K562 (cell line): Measurements from ENCODE around the gene ANKRD60. TPM values are rescaled to one million over a fixed set of nuclear protein-coding genes. Genes with fewer than 3 reads are reported as not detected.
A peak's percentile ranks its signal among the peaks of the same experiment; 100 is the strongest.

Experiments used
- ATAC-seq: fragments of 200-7000 bp; cut with Tn5 transposase; 3 replicates; pipeline ENCODE4 v1.9.1; 2020; ENCODE audit warnings: moderate library complexity
- BruUV-seq: library from RNA; stranded (reverse); fragments of 400-500 nt; replicated peaks from 2 replicates; lab custom pipeline; 2021; lab: Mats Ljungman, UMichigan
- CTCF ChIA-PET: fragments of 300-600 bp; formaldehyde crosslinking; extraction: SDS; loops from one replicate; lab custom pipeline; 2021; ENCODE audit warnings: low intra/inter-chr PET ratio; lab: Yijun Ruan, JAX
- POLR2A ChIA-PET: fragments of 300-600, 350-650 bp; sonication (Branson Sonifier 250); formaldehyde crosslinking; extraction: SDS; loops from one replicate; lab custom pipeline; 2021; ENCODE audit warnings: antibody characterized with exemption, inconsistent platforms; lab: Yijun Ruan, JAX
- DNase-seq, 4 experiments: peaks; one replicate each; pipeline versions ENCODE4 v3.0.0 to v3.0.0-alpha.2; 2011 to 2018; ENCODE audit warnings: low spot score in 3 of 4, mixed read lengths in 3 of 4; ENCODE audit errors: extremely low read depth in 1 of 4
- FAIRE-seq: peaks from 2 replicates; lab custom pipeline; 2011; peaks lifted over from hg19 to GRCh38; lab: Jason Lieb, UNC
- H2AFZ ChIP-seq: 2 replicates; pipeline ENCODE4 v1.6.0; 2011; ENCODE audit warnings: low read depth, low read length, control low read depth, inconsistent platforms
- H3K27ac ChIP-seq: fragments of 200-600 bp; 3 replicates; pipeline ENCODE4 v1.8.0; 2011; ENCODE audit warnings: low read depth, mild to moderate bottlenecking, control low read depth, inconsistent platforms, low read length, moderate library complexity, mixed read lengths; ENCODE audit errors: extremely low read depth
- H3K27me3 ChIP-seq, 2 experiments: fragments of 300-600 bp in 1 of 2; 2 replicates in 1 of 2; 3 replicates in 1 of 2; pipeline versions ENCODE4 v1.6.0 to v1.8.0; 2011; ENCODE audit warnings: inconsistent platforms in 2 of 2, low read length in 2 of 2, mild to moderate bottlenecking in 1 of 2, mixed read lengths in 1 of 2, moderate library complexity in 1 of 2; ENCODE audit not compliant: control insufficient read depth in 2 of 2, insufficient read depth in 2 of 2
- H3K36me3 ChIP-seq: fragments of 300-600 bp; 3 replicates; pipeline ENCODE4 v1.8.0; 2011; ENCODE audit warnings: mild to moderate bottlenecking, low read length, inconsistent platforms; ENCODE audit not compliant: control insufficient read depth, insufficient read depth
- H3K4me1 ChIP-seq, 2 experiments: fragments of 200-600 bp in 1 of 2; replicated peaks in 1 of 2; 2 replicates in 1 of 2; 3 replicates in 1 of 2; pipeline versions ENCODE4 v1.5.1 to v1.8.0; 2011; ENCODE audit warnings: inconsistent platforms in 2 of 2, low read length in 2 of 2, mild to moderate bottlenecking in 1 of 2, mixed read lengths in 1 of 2, moderate library complexity in 1 of 2; ENCODE audit not compliant: control insufficient read depth in 2 of 2, insufficient read depth in 2 of 2
- H3K4me2 ChIP-seq: 2 replicates; pipeline ENCODE4 v1.6.1; 2011; ENCODE audit warnings: low read length, control low read depth, inconsistent platforms, mixed read lengths; ENCODE audit not compliant: insufficient read depth
- H3K4me3 ChIP-seq: fragments of 200-600 bp; sonication (generic), shearing (Covaris generic); 2 replicates; pipeline ENCODE4 v1.5.1; 2016; ENCODE audit warnings: control low read depth, inconsistent platforms
- H3K79me2 ChIP-seq: fragments of 200-600 bp; 3 replicates; pipeline ENCODE4 v1.8.0; 2011; ENCODE audit warnings: low read length, inconsistent platforms; ENCODE audit not compliant: control insufficient read depth, insufficient read depth
- H3K9ac ChIP-seq, 2 experiments: 2 replicates each; pipeline versions ENCODE4 v1.6.0 to v1.6.1; 2011; ENCODE audit warnings: low read depth in 2 of 2, low read length in 2 of 2, control low read depth in 1 of 2, inconsistent platforms in 1 of 2, mild to moderate bottlenecking in 1 of 2, mixed read lengths in 1 of 2; ENCODE audit not compliant: insufficient read depth in 1 of 2
- H3K9me1 ChIP-seq: one replicate; pipeline ENCODE4 v1.6.0; 2011; ENCODE audit warnings: inconsistent platforms, mild to moderate bottlenecking, low read length, moderate library complexity; ENCODE audit not compliant: control insufficient read depth, insufficient read depth
- H3K9me3 ChIP-seq: replicated peaks from 2 replicates; pipeline ENCODE4 v1.5.1; 2011; ENCODE audit warnings: low read depth, low read length, inconsistent platforms; ENCODE audit not compliant: control insufficient read depth, insufficient read depth
- H4K20me1 ChIP-seq: replicated peaks from 2 replicates; pipeline ENCODE4 v1.6.1; 2011; ENCODE audit warnings: low read length, inconsistent platforms, mixed read lengths; ENCODE audit not compliant: control insufficient read depth, insufficient read depth
- E2F3 ChIP-seq: fragments of 250-450 bp; sonication (Bioruptor Pico); IDR thresholded peaks from 2 replicates; pipeline ENCODE4 v1.4.0; 2020; ENCODE audit warnings: mild to moderate bottlenecking
- MYNN ChIP-seq, 2 experiments: sonication (generic); formaldehyde crosslinking in 1 of 2; IDR thresholded peaks; 2 replicates each; pipeline versions ENCODE4 v1.5.0 to v1.6.1; 2016 to 2020; ENCODE audit warnings: antibody characterized with exemption in 1 of 2, missing genetic modification reagents in 1 of 2
- PYGO2 ChIP-seq: fragments of 450-650 bp; IDR thresholded peaks from 2 replicates; pipeline ENCODE4 v1.6.1; 2016; ENCODE audit warnings: mild to moderate bottlenecking, missing genetic modification characterization, moderate library complexity, missing compliant biosample characterization
- RBM25 ChIP-seq: fragments of 200-400 bp; formaldehyde crosslinking; IDR thresholded peaks from 2 replicates; pipeline ENCODE4 v1.6.1; 2018; ENCODE audit warnings: low read length, low read depth, moderate library complexity; ENCODE audit not compliant: severe bottlenecking
- TCFL5 ChIP-seq: fragments of 250-450 bp; sonication (Bioruptor Pico); conservative IDR thresholded peaks from 2 replicates; pipeline ENCODE4 v1.6.1; 2021; ENCODE audit warnings: mild to moderate bottlenecking, moderate library complexity, matching md5 sums
- ZNF354B ChIP-seq: fragments of 250-450 bp; sonication (Bioruptor Pico); IDR thresholded peaks from 2 replicates; pipeline ENCODE4 v1.4.0; 2020
- ZNF695 ChIP-seq: fragments of 450-650 bp; formaldehyde crosslinking; IDR thresholded peaks from 2 replicates; pipeline ENCODE4 v1.4.0; 2020; ENCODE audit warnings: mild to moderate bottlenecking, moderate library complexity
- WGBS: fragments of 100-300 bp; shearing (Covaris generic); methylation state at CpG from one replicate; pipeline ENCODE4 v1.1.6; 2016; ENCODE audit warnings: low coverage, mixed read lengths; ENCODE audit not compliant: insufficient coverage; ENCODE audit errors: missing lambda C conversion rate; 5-methylcytosine and 5-hydroxymethylcytosine counted together
- in situ Hi-C: fragments of 300-500 bp; cut with MboI; formaldehyde crosslinking; loops from 4 replicates; pipeline ENCODE4 v1.15.0; 2018; ENCODE audit warnings: inconsistent platforms, mixed read lengths
- intact Hi-C: fragments of 100-400 bp; cut with micrococcal nuclease; formaldehyde crosslinking; loops from 2 replicates; pipeline ENCODE4 v1.14.2; 2022
- polyA plus RNA-seq, 8 experiments: library from polyadenylated mRNA; depleted of rRNA in 4 of 8; stranded (reverse) in 5 of 8; unstranded in 3 of 8; fragments of >200 nt; fragmentation: Nextera tagmentation in 2 of 8; fragmentation: Illumina TruSeq in 1 of 8; extraction: Ambion mirVana in 2 of 8; extraction: Trizol in 1 of 8; gene quantifications; 2 replicates each; pipeline versions ENCODE4 v1.2.1 to v1.2.3, GENCODE V29; 2011 to 2014; ENCODE audit warnings: inconsistent platforms in 1 of 8, missing spikeins in 1 of 8
- total RNA-seq, 7 experiments: library from RNA; depleted of rRNA in 6 of 7; stranded (reverse); fragments of >200 nt in 6 of 7; fragmentation: Illumina TruSeq in 2 of 7; extraction: Trizol in 2 of 7; gene quantifications; 2 replicates each; pipeline versions ENCODE4 v1.2.1 to v1.2.3, GENCODE V29; 2011 to 2021; ENCODE audit warnings: low replicate concordance in 1 of 7

The ANKRD60 gene
- total and polyA plus RNA-seq, 9 of the 15 experiments (the other 6 are each of a cell fraction or from before 2014, with no cell fraction given), result not detected

GRCh38 chr20:58182521-58183140, 45.8 kb downstream of the ANKRD60 start:
- CTCF ChIA-PET, result no interaction called here
- Histone ChIP-seq H3K79me2 (no peaks in the 10 kb centered on the region), H3K4me2 (no peak overlapping the region), H2AFZ (no peak overlapping the region), H3K27ac (no peak overlapping the region), H3K9me1 (no peaks in the 10 kb centered on the region), H3K27me3 (peaks cover 20 to 30% of the 10 kb centered on the region in 2 experiments; a peak in 4 of 5 replicates), H3K36me3 (no peaks in the 10 kb centered on the region), H3K4me3 (no peak overlapping the region), H3K9ac (no peak overlapping the region), H4K20me1 (peaks cover 11% of the 10 kb centered on the region), H3K9me3 (no peaks in the 10 kb centered on the region), H3K4me1 (peaks cover 0 to 9% of the 10 kb centered on the region in 2 experiments; a peak in 3 of 5 replicates)
- POLR2A ChIA-PET, result interaction anchor here (0.6 to 1.2 kb wide), 2 partner anchors 12 to 30 kb away, joined by 3 to 5 read pairs; no protein-coding TSS in a partner anchor
- no TSS peak for BruUV-seq
- TF ChIP-seq MYNN (IDR thresholded peaks at IDR 0.05) (no peak), MYNN (CRISPR knock-in tag; IDR thresholded peaks at IDR 0.05) (no peak), ZNF354B (CRISPR knock-in tag) (no peak), TCFL5 (CRISPR knock-in tag) (no peak), PYGO2 (no peak), E2F3 (CRISPR knock-in tag) (no peak), RBM25 (peak; percentile 61), ZNF695 (CRISPR knock-in tag) (no peak)
- ATAC-seq (no peak), DNase-seq (no peak), FAIRE-seq (no peak)
- WGBS, result under 1% methylated on average over 8 of the region's 8 CpGs
- in situ Hi-C loops (no loop called here), intact Hi-C loops (loop anchor here (5.0 kb wide), 2 partner anchors 95 to 585 kb away; no protein-coding TSS in a partner anchor)
